Measurements from ENCODE around the gene VEZT.
"Not testable (repeated sequence)": the region's sequence is repeated elsewhere in the genome, so short reads cannot be mapped to it uniquely, and the experiment has no call there.

VEZT gene

DNA sequence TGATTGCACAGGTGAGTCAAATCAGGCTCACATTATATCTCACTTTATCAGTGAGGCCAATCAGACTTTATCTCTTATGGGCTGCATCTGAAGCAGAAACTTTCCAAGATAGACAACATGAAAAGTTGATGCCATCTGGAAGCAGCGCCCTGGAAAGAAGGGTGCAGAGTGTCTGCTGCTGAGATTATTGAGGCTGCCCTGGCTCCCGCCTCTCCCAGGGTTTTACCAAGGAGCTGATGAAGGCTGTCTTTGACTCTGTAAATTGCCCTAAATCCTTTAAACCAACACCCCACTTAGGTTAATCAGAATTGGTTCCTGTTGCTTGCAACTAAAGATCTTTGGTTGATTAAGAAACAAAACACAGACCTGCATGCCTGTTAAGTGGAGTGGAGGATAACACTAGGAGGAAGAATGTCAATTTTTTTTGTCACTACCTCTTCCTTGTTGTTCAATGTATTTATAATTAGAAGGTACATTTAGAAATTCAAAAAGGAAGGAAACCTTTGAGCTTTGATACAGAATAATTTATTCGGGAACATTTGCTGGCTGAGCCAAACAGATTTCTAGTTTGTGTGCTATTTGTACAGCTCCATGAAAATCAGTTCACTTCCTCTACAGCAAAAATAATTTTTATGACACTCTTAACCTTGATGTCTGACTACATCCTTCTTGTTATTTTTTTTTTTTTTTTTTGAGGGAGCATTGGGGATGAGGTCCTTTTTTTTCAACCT, 104.1 kb downstream of the VEZT start:
- DNase-seq (ENCODE audit: low read depth) = no peak

DNA sequence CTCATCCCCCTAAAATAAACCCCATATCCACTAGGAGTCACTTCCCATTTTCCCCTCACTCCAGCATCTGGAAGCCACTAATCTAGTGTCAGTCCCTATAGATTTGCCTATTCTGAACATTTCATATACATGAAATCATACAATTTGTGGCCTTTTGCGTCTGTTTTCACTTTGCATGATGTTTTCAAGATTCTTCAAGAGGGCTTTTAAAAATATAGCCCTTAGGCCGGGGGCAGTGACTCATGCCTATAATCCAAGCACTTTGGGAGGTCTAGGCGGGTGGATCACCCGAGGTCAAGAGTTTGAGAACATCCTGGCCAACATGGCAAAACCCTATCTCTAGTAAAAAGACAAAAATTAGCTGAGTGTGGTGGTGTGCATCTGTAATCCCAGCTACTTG, 104.7 kb downstream of the VEZT start:
- no peak for DNase-seq (ENCODE audit: low read depth)

- DNase-seq (ENCODE audit: low read depth) = no peak
These were observed 105.6 kb downstream of the VEZT start for GRCh38 chr12:95323212-95323611.

DNA sequence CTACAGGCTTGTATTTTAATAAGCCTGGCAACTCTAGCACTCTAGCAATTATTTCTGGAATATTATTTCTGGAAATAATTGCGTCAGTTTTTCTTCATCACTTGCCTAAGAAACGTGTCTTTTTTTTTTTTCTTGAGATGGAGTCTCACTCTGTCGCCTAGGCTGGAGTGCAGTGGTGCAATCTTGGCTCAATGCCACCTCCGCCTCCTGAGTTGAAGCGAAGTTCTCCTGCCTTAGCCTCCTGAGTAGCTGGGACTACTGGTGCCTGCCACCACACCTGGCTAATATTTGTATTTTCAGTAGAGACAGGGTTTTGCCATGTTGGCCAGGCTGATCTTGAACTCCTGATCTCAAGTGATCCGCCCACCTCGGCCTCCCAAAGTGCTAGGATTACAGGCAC, 106.6 kb downstream of the VEZT start:
- DNase-seq (ENCODE audit: low read depth) = not testable (repeated sequence)

DNA sequence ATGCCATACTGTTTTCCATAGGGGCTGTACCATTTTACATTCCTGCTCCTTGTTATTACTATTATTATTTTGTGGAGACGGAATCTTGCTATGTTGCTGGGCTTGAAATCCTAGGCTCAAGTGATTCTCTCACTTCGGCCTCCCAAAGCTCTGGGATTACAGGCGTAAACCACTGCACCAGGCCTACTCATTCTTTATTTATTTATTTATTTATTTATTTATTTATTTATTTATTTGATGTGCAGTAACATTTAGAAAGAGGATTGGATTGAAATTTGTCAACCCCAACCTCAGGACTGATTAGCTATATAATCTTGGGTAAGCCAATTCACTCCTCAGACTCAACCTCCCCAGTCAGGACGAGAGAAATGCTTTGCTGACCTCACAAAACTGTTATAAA, 107.9 kb downstream of the VEZT start:
- DNase-seq (ENCODE audit: low read depth) = no peak

- DNase-seq (ENCODE audit: low read depth) = no peak
These were observed 108.8 kb downstream of the VEZT start for GRCh38 chr12:95326445-95326844.

GRCh38 chr12:95326855-95327254, 109.2 kb downstream of the VEZT start:
- DNase-seq (ENCODE audit: low read depth) = no peak

GRCh38 chr12:95328708-95329107, 111.1 kb downstream of the VEZT start:
- DNase-seq (ENCODE audit: low read depth) = no peak

DNA sequence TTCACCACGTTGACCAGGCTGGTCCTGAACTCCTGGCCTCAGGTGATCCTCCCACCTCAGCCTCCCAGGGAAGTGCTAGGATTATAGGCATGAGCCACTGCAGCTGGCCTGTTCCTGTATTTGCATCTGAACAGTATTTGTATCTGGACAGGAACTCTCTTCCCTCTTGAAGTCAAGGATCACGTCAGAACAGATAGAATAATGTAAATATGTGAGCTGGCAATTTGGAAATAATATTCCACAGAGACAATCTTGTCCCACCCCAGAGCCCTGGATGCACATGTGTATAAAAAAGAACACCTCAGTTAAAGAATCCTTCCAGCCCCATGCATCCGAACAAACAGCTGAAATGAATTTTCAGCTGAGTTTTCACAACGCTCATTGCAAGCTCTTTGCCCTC, 118.3 kb downstream of the VEZT start:
- DNase-seq (ENCODE audit: low read depth) = no peak

DNA sequence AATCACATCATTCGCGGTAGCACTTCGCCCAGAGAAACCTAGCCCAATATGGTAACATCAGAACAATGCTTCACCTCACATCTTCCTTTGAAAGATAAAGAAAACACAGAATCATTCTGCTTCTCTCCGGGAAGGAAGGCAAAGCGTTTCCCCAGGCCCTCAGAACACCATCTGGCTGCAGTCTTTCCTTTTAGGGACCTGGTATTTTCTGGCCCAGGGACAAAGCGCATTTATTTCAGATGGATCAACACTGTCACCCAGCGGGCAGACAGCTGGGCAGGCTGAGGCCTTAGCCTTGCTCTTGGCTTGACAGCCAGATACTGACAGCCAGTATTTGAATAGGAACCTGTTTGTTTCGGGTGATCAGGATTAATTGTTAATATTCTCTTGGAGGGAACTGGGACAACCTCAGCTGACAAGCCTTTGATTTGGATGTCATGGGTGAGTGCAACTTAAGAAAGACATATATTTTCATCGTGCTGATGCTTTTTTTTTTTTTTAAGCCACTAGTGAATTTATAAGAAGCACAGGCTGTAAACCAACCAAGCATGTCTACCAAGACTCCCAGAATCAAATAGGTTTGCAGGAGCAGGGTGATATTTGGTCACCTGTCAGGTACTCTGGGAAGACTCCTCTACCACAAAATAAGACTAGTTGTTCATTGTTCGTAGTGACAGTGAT, 118.9 kb downstream of the VEZT start:
- DNase-seq (ENCODE audit: low read depth) = no peak

GRCh38 chr12:95337146-95337545, 119.5 kb downstream of the VEZT start:
- DNase-seq (ENCODE audit: low read depth) = no peak

DNA sequence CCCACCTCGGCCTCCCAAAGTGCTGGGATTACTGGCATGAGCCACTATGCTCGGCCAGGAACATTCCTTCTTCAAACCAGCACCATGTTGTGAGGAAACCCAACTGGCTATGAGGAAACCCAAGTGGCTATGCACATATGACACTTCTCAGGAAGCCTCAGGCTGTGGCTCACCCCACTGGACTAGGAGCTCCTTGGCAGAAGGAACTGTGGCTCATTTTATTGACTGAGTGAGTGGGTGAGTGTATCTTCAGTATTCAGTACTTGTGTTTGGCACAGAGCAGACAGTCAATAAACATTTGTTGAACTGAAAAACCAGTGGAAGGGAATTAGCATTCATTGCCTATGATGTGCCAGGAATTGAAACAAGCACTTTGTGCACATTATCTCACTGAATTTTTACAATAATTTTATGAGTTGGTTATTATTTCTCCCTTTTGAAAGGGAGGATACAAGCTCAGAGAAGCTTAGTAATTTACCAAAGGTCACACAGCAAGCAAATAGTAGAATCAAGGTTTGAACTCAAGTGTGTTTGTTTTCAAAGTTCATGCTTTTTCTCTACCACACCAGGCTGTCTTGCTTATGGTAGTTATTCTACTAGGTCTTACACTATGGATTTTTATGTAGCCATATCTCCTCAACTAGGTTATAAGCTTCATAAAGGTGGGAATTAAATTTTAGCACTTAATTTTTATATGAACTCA, 121.6 kb downstream of the VEZT start:
- no peak for DNase-seq (ENCODE audit: low read depth)

DNA sequence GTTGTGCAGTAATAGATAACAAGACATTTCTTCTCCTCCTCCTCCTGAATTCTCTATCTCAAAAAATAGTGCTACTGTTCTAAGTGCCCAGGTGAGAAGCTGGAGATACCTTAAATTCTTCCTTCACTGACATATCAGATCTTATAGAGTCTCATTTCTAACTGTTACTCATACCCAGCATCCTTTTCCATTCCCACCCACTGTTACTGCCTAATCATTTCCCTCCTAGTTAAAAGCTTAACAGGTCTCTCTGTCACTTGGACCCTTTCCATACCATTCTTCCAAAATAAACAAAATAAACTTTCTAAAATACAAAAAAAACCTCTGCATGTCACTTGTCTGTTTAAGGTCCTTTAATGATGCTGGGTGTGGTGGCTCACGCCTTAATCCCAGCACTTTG, 124.4 kb downstream of the VEZT start:
- DNase-seq (ENCODE audit: low read depth) = no peak

DNA sequence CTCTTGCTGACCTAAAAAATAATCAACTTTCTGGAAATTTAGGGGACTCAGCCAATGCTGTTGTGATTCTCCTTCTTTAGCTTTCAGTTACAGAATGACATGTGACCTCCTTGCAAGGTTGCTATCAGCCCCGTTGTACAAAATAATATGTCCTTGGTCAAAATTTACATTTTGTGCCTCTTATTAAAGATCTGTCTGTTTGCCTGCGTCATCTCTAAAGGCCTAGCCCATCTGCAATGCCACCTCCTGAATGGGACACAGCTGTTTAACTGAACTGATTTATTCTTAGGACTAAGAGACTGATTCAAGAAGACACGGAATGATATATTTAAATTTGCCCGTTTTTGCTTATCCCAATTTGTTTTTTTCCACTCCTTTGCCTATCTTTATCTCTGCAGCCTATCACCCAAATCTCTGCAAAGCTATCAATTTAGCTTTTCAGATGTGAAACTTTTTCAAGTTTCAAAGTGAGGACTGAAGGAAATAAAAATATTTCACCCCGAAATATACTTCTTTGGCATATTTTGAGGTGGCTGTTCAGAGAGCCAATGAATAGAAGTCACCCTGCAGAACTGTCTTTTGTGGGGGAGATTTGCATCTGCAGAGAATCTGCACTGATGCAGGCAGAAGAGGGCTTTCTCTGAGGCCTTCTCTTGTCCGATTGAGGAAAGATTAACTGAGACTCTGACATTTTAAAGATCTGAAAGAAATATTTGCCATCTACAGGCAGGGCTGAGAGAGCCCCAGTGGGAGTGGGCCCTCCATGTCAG, 126.0 kb downstream of the VEZT start:
- no peak for DNase-seq (ENCODE audit: low read depth)

GRCh38 chr12:95349291-95349690, 131.7 kb downstream of the VEZT start:
- no peak for DNase-seq (ENCODE audit: low read depth)

- no peak for DNase-seq (ENCODE audit: low read depth)
These were observed 134.1 kb downstream of the VEZT start for GRCh38 chr12:95351748-95352147.

Measured in stimulated activated CD8-positive, alpha-beta memory T cell treated with anti-CD3 and anti-CD28 coated beads, Interleukin-12 subunit alpha, Interleukin-12 subunit beta, amount 100 ng/mL, for 4 hours (primary cell).